CD4-positive, alpha-beta T cell treated with Interleukin-17A for 4 hours (primary cell): ENCODE data around the gene NFASC.

ENCODE experiments used
- DNase-seq: peaks from one replicate; pipeline ENCODE4 v3.0.0-alpha.2; 2020; ENCODE audit warnings: mixed read lengths

The NFASC gene

DNA sequence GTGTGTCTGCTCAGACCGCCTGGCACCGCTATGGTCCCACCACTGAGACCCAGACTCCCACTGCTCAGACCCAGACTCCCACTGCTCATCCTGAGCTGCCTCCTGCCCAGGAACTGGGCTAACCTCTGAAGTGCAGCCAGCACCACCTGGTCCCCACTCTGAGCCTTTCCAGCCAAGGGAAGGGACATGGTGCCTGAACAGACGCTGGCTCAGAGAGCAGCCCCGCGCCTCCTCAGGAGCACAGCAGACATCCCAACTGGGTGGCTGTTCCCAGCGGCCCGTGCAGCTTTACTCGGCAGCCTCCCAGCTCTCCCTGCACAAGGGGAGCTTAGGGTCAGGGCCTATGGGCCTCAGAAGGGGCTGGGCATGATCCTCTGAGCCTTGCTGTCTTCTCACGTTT lies 144.6 kb downstream of the NFASC start:
- DNase-seq, result no peak

DNA sequence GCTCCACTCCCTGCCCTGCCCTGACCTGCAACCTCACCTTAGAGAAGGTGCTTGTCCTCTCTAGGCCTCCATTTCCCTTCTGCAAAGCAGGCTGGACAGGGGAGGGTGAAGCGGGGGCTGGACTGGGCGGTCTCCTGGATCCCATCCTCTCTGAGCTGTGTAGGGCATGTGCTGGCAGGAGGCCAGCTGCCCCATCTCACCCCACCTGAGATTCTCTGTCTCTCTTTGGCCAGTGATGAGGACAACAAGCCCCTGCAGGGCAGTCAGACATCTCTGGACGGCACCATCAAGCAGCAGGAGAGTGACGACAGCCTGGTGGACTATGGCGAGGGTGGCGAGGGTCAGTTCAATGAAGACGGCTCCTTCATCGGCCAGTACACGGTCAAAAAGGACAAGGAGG lies 145.4 kb downstream of the NFASC start:
- no peak for DNase-seq

DNA sequence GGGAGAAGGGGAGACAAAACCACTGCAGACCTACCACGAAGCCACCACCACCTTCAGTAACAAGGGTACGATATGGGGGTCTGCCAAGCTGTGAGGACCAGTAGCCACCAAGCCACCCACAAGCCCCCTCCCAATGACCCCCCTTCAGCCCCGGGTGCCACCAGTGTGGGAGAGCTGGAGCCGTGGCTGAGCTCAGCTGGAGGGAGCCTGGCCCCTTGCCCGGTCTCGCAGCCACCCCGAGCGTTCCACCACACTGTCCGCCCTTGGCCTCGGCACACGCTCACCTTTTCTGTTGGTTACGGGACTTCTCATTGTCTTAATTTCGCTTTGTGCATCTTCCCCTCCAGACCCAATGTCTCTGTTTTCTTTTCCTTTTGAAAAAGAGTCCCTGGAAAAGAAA lies 145.9 kb downstream of the NFASC start:
- DNase-seq, result no peak

DNA sequence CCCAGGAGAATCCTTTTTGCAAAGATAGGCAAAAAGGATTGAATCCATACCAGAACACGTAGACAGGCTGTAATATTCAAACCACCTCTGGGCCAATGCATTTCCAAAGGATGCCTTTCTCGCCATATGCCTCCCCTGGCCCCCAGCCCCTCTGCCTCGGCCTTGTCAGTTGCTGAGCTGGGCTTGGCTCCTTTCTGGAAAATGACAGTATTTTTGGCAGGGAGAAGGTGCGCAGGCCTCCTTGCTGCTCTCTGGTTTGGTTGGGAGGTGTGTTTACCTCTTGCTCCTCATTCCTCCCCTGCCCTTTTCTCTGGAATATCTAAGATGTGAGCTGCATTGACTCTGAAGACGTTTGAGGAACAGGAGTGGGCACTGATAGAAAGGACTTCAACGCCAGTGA lies 146.3 kb downstream of the NFASC start:
- no peak for DNase-seq

DNA sequence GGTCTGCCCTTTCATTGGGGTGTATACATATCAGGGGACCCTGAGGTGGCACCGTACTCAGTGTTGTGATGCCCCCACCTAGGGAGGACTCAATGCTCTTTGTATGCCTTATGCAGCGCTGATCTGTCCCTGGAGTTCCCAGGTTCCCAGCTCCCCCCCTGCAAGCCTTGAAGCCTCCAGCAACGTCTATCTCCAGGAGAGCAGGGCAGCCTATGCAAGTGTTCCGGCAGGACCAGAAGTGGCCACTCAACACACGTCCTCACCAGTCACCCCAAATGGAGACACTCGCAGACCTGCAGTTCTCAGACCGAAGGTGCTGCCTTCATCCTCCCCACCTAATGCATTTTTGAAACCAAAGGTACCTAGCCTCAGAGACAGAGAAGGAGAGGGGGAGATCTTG lies 147.1 kb downstream of the NFASC start:
- DNase-seq, result no peak

DNA sequence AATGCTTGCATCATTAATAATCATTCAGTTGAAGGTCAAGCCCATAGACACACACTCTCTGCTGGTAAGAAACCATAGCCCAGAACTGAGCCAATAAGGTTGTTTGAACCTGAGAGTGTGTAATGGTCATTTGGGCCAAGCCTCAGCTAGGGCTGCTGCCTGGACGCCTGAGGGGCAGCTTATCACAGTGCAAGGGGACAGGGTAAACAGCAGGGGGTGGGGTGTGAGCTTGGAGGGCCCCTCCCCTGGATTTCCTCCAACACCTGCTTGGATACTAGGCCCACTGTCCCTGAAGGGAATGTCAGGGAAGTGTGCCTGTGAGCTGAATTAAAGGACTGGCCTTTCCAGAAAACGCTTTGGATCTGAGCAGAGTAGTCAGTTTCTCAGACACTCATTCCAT lies 147.7 kb downstream of the NFASC start:
- no peak for DNase-seq

DNA sequence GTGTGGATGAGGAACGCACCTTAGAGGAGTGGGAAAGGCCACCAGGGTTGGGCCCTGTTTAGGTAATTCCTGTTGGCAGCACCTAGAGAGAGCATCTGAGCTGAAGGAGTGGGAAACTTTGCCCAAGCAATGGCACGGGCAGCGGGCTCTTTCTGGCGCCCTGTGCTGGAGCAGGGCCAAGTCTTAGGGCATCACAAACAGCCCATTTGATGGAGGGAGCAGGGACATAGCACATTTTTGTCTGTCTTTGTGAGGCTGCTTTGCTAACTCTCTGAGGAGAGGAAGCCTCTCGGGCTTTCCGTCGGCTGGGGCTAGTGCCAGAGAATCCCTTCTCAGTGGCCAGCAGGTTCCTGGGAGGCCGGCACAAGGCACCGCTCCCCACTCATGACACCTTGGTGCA lies 149.8 kb downstream of the NFASC start:
- no peak for DNase-seq

DNA sequence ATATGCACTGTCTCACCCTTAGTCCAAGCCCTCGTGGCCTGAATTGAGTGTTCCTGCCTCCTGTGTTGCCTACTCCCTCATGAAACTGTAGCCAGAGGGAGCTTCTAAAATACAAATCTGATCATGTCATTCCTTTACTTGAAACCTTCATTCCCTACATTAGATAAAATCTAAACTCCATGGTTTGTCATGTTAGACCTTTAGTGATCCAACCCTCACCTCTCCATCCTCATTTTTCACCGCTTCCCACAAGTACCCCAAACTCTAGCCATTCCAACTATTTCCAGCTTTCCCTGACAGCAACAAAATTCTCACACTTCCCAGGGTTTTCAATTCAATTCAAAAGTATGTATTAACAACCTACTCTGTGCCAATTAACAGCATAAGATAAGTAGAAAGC lies 154.0 kb downstream of the NFASC start:
- DNase-seq, result no peak

DNA sequence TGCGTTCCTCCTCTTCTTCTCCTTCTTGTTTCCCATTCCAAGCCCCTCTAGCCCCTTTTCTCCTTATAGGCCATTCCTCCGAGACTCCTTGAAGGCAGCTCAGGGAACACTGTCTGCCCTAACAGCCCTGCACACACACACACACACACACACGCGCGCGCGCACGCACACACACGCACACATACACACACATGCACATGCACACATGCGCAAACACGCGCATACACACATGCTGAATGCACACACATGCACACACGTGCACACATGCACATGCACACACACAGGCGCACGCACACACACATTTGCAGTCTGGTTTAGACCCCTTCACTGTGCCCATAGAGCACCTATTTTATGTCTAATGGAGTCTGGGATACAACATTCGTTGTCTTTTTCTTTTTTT lies 154.6 kb downstream of the NFASC start:
- DNase-seq, result no peak

DNA sequence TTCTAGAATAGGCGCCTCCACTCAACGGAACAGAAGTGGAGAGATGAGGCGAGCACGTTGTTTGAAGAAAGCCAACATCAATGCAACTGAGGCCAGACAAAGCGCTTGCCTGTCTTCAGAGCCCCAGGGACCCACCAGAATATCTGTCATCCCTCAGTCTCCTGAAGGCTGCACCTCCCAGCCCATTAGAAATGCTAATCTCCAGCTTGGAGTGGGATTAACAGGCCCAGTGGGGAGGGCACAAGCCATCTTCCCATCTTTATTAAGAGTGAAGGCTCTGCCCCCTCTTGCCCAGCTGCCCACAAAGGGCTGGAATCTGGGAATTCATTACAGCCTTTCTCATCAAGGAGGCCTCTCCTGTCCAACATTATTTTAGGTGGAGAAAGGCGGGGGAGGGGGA lies 155.5 kb downstream of the NFASC start:
- DNase-seq, result no peak

DNA sequence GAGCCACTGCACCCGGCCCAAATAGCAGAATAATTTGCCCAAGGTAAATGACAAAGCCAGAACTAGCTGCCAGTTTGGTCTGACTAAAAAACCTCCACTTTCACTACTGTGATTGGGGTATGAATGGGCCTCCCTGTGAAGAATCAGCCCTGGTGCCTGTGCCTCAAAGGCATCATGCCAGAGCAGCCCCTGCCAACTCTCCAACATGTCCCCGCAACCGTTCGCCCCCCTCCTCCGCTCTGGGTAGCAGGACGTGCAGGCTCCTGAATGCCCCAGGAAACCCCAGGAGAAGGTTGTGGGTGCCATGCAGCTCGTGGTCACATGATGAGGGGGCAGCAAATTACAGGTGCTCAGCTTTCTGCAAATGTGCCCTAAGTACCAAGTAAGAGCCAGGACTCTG lies 157.7 kb downstream of the NFASC start:
- DNase-seq, result no peak

DNA sequence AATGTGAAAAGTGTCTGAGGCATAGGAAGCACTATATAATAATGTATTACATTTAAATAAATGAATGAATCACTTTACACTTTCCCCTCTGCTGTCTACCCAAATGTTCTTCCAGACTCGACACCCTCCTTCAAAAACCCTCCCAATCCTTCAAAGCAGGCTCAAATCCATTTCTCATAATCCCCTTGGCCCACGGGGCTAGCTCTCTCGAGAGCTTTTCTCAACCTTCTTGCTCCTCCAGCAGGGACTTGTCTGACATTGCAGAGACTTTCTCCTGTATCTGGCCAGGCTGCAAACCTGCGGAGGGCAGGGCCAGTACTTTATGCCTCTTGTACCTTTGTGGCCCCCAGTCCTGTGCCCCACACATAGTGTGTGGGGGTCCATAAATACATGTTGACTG lies 158.3 kb downstream of the NFASC start:
- DNase-seq, result no peak

DNA sequence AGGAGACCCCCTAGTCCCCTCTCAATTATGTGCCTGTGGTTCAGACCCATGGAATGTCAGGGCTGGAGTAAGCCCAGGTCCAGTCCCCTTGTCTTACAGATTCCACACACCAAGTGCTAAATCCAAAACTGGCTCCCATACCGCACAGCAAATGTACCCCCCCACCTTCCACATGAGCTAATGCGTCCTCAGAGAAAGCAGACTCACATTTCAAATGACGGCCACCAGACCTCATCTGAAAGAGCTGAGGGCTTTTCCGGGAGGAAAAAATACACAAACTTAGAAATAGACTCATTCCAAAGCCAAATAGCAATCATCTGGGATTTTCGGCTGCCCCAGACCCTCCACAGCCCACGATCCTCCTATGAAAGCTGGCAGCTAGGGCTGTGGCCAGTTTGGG lies 159.6 kb downstream of the NFASC start:
- no peak for DNase-seq

DNA sequence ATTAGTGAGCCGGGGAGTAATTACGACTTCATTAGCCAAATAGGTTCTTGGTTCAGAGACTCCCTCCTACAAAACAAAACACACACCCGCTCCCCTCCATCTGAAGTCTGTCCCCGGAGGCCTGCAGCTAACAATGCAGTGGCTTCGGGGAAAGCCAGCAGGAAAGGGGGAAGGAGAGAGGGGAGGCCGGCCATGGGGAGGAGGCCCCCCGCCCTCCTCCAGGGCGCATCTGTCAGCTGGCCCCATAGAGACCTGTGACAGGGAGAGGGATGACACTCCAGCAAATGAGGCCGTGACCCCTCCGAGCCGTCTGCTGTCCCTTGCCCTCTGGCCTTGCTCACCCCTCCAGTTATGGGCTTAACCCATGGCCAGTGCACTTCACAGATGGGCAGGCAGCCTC lies 160.2 kb downstream of the NFASC start:
- DNase-seq, result no peak

DNA sequence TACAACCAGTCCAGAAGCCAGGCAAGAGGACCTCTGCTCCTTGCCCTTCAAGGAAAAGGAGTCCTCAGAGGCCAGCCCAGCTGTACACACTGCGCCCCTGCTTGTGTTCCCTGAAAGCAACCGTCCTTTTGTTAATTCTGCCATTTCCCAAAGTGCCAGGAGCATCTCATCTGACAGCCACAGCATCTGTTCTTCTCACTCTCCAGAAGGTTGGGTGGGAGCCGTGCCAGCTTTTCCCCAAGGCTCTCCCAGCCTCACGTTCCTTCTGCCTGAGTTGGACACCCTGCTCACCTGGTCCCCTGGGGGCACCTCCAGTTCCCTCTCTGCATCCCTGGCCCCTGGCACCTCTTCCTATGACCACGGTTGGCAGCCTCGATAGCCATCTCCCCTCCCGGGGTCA lies 161.8 kb downstream of the NFASC start:
- DNase-seq, result no peak

DNA sequence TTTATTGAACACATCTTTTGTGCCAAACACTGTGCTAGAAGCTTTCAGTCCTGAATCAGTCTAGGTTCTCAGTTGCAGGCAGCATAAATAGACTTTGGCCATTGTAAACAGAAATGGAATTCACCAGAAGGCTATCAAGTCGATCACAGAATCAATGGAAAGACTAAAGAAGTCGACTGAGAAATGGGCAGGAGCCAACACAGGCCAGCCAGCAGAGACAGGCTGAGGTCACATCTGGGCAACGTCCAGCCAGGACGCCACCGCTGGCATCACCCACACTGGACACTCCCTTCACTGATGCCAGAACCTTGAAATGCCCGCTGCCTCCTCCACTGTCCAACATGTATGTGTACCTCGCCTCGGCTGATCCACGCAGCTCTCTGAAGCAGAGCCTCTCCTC lies 166.9 kb downstream of the NFASC start:
- no peak for DNase-seq

DNA sequence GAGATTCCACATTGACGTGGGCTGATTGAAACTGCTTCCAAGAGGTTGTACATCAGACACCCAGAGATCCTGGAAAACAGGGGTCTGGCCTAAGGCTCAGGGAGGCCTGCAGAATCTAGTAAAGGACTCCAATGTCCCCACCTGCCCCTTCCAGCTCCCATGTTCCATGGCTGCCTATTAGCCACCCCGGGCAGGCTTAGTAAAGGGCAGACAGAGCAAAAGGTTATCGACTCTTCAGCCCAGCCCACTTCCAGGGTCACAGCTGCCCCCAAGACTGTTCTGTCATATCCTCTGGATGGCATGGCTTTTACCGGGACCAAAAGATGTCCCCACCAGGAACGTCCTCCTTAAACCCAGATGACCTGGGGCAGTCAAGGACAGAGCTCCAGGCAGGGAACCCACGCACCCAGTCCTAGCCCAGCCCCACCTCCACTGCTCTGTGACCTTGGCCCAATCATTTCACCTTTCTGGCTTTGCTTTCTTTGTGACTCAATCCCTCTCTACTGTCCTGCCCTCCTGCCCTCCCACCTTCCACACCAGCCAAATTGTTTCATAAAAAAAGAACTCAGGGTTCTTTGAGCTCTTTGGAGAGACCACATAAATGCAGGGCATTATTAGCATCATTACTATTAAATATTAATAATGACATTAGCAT lies 167.6 kb downstream of the NFASC start:
- DNase-seq, result no peak

DNA sequence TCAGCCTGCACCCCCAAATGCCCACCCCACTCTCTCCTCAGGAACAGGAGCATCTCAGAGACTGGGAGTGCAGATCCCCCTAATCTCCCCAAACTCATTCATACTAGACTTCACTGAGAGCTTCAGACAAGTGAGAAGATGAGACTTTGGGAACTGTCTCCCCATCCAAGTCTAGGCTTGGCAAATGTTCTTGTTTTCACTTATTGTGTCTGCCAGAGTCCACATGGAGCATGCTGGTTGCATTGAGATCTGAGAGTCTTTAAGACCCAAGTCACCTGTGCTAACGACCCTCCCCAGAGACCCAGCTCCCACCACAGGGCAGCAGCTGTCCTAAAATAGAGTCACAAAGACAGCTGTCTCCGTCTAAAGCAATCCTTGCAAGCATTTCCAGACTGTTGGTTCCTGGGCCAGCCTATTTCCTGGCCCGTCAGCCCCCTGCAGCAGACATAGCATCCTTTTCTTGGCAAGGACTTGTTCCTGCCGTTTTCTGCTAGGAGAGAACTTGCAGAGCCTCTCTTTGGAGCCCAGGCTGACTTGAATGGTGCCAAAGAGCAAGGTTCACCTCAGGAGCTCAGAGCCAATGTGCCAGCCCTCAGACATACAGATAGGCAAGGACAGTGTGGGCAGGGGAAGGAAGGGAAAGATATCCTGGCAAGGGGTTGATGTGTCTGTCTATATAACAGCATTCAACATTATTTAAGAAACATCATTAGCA lies 170.5 kb downstream of the NFASC start:
- DNase-seq, result no peak

DNA sequence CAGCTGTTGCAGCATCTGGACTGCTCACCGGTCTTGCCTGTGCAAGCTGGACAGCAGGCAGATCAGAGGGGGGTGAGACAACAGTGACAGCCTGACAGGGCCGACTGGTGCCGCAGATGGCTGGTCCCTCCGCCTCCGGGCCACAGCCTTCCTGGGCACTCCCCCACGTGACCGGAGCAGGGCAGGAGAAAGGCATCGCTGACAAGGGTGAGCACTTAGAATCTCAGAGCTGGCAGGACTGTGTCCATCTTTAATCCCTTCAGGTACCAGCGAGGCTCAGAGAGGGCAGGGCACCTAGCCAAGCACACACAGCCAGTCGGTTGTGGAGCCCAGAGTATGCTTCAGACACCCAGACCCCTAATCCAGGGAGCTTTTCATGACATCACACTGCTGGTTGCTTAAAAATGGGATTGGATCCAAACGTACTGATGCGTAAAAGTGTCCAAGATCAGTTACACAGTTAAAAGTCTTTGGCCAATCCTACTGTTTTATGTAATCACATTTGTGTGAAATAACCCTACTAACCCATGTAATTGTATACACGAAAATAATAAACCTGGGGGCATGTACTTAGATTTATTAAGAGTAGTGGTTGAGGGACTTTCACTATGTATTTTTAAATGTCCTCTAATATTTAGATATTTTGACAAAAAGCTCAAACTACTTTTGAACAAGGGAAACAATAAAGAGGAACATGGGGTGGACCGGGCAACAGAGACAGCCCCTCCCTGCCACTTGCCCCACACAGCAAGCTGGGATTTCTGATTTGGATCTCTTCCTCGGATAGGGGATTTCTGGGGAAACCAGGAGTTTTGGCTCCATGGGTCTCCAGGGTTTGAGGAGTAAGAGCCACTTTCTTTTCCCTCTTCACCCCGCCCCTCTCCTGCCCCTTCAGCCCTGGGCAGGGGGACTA lies 171.6 kb downstream of the NFASC start:
- no peak for DNase-seq

DNA sequence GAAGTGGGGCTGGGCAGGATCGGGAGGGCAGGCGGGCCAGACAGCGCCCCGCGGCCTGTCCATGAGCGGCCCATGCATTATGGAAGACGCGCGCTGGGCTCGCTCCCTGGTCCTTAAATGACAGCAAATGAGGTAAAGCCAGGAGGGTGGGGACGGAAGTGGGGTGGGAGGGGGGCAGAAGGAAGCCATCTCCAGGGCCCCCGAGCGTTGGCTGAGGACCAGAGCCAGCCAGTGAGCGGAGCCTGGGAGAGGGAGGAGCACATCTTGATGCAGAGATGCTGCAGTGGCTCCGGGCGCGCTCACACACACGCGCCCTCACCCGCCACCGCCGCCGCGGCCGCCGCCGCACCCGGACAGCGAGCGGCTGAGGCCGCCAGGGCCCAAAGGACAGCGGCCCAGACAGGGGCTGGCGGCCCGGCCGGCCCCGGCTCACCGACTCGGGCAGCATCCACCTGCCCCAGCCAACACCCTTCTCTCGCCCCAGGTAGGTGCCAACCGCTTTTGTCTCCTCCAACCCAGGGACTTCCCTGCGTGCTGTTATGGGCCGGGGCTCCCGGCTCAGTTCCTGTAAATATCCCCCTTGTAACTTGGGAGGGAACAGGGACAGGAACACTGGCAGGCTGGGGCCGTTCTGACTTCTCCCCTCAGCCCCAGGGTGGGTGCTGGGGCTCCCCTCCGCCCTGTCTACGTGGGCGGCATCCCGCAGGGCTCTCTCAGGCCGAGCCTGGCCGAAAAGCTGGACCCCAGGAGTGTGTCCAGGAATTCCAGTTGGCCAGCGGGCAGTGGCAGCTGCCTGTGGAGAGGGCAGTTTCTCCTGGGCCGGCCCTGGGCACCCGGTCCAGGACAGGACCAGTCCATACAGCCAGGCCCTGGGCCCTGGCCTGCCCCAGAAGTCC lies 172.5 kb downstream of the NFASC start, which contains the start of gene CNTN2:
Gene CNTN2, plus strand, starts transcription at position 302 of the 896 bp plus-strand sequence. CDS start 9,974 bp downstream, outside the sequence.
- DNase-seq, result no peak

DNA sequence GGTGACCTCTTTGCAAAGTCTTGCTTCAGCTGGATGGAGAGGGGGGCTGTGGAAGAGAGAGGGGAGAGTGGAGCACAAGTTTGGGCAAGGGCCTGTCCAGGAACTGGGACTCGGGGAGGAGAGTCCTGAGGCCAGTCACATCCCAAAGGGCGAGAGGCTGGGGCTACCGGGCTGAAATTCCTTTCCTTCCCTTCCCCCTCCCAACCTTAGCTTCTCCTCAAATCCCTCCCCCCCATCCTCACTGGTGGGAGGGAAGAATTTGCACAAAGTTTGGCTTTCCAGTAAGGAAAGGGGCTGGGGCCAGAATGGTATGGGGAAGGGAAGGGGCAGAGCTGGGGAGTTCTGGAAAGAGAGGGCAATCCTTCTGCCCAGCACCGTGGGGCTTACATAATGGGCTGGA lies 173.2 kb downstream of the NFASC start:
- no peak for DNase-seq

DNA sequence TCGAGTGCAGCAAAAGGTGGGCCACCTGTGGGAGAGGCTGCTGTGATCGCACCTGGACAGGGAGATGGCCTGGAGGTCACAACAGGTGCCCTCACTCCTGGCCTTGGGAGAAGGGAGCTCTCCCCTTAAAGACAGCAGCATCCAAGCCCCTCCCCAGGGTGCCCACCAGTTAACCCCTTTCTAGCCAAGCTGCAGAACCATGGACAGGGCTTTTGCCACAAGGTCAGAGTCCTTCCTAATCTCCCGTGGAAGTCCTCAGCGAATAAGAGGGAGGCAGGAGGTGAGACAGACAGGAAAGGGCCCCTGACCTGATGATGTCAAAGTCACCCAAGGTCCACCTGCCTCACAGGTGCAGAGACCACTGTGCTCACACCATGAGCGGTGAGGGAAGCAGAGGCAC lies 174.1 kb downstream of the NFASC start:
- DNase-seq, result no peak

DNA sequence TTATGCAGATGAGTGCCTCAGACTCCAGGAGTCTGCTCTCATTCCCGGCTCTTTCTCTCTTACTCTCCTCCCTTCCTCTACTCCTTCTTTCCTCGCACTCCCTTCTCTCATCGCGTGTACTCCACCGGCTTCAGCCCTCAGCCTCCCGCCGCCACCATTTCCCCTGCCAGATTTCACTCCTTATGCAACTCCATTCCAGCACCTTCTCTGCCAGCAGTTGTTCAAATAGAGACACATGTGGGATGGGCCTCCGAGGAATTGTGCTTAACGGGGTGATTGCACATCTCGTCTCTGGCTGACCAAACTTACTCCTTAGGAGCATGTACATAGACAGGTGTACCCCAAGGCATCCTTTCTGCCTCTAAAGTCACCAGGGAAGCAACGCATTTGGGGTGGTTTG lies 174.5 kb downstream of the NFASC start:
- no peak for DNase-seq
